OCI-LY7 (cell line): ENCODE measurements around the gene ZMAT5. TPM values are rescaled to one million over a fixed set of nuclear protein-coding genes. Genes with fewer than 3 reads are reported as not detected.

Experiments used
- BruUV-seq: library from RNA; stranded (reverse); fragments of 400-500 nt; replicated peaks from 2 replicates; lab custom pipeline; 2021; lab: Mats Ljungman, UMichigan
- CTCF ChIA-PET: fragments of 300-600 bp; sonication (Branson Sonifier 250); formaldehyde crosslinking; loops from one replicate; lab custom pipeline; 2022; ENCODE audit warnings: antibody characterized with exemption; ENCODE audit not compliant: unreplicated experiment; lab: Charles Lee
- POLR2A ChIA-PET: fragments of 300-600 bp; sonication (Branson Sonifier 250); formaldehyde crosslinking; loops from one replicate; lab custom pipeline; 2022; ENCODE audit warnings: antibody characterized with exemption; lab: Charles Lee
- DNase-seq: peaks from one replicate; pipeline ENCODE4 v3.0.0-alpha.2; 2015; ENCODE audit warnings: low spot score
- H2AFZ ChIP-seq: fragments of 200-600 bp; sonication (generic), shearing (Covaris generic); 2 replicates; pipeline ENCODE4 v1.6.1; 2014; ENCODE audit warnings: mild to moderate bottlenecking, antibody characterized with exemption, low read length, moderate library complexity
- H3K27ac ChIP-seq: fragments of 200-600 bp; sonication (generic); 2 replicates; pipeline ENCODE4 v1.5.1; 2014; ENCODE audit warnings: mixed run types, low read depth, mild to moderate bottlenecking, moderate library complexity, low read length, inconsistent platforms; ENCODE audit not compliant: poor library complexity, severe bottlenecking
- H3K36me3 ChIP-seq: fragments of 200-600 bp; sonication (generic); 2 replicates; pipeline ENCODE4 v1.6.1; 2014; ENCODE audit warnings: mild to moderate bottlenecking, antibody characterized with exemption, low read length, moderate library complexity, mixed read lengths; ENCODE audit not compliant: insufficient read depth
- H3K4me1 ChIP-seq: fragments of 200-600 bp; sonication (generic); 2 replicates; pipeline ENCODE4 v1.5.1; 2014; ENCODE audit warnings: mild to moderate bottlenecking, low read length; ENCODE audit not compliant: insufficient read depth, poor library complexity, severe bottlenecking
- H3K4me2 ChIP-seq: fragments of 200-600 bp; sonication (generic); 2 replicates; pipeline ENCODE4 v1.6.1; 2014; ENCODE audit warnings: mild to moderate bottlenecking, low read length
- H3K4me3 ChIP-seq: fragments of 200-600 bp; sonication (generic); 2 replicates; pipeline ENCODE4 v1.5.1; 2014; ENCODE audit warnings: mild to moderate bottlenecking, low read depth, low read length; ENCODE audit not compliant: poor library complexity, severe bottlenecking
- H3K79me2 ChIP-seq: fragments of 200-600 bp; sonication (generic); 2 replicates; pipeline ENCODE4 v1.6.1; 2016; ENCODE audit warnings: low read depth, mild to moderate bottlenecking, low read length, moderate library complexity, mixed read lengths; ENCODE audit not compliant: insufficient read depth
- H3K9me2 ChIP-seq: fragments of 200-600 bp; sonication (generic); 2 replicates; pipeline ENCODE4 v1.6.1; 2016; ENCODE audit warnings: mild to moderate bottlenecking, low read length, mixed read lengths; ENCODE audit not compliant: insufficient read depth
- H3K9me3 ChIP-seq: fragments of 200-600 bp; sonication (generic); 2 replicates; pipeline ENCODE4 v1.6.1; 2014; ENCODE audit warnings: mild to moderate bottlenecking, mixed run types, low read length, mixed read lengths
- H4K20me1 ChIP-seq: fragments of 200-600 bp; sonication (generic); 2 replicates; pipeline ENCODE4 v1.6.1; 2014; ENCODE audit warnings: mild to moderate bottlenecking, antibody characterized with exemption, low read length, moderate library complexity, mixed read lengths; ENCODE audit not compliant: insufficient read depth
- EZH2phosphoT487 ChIP-seq: fragments of 200-600 bp; sonication (generic); IDR thresholded peaks from 2 replicates; pipeline ENCODE4 v1.6.1; 2018; ENCODE audit warnings: low read depth, borderline replicate concordance, mild to moderate bottlenecking, mixed run types, antibody characterized with exemption, low read length, moderate library complexity, mixed read lengths
- intact Hi-C: fragments of 100-400 bp; cut with micrococcal nuclease; formaldehyde crosslinking; loops from one replicate; pipeline ENCODE4 v1.10.0; 2022; ENCODE audit not compliant: unreplicated experiment
- total RNA-seq, 2 experiments: library from RNA; depleted of rRNA in 1 of 2; stranded (reverse); fragments of >200 nt in 1 of 2; shearing (Covaris generic) in 1 of 2; gene quantifications; 2 replicates each; pipeline ENCODE4 v1.2.3, GENCODE V29; 2014 to 2022
- TF ChIP-seq, protein P1 (sequence below): fragments of 200-600 bp; sonication (generic); conservative IDR thresholded peaks from 2 replicates; pipeline ENCODE4 v1.5.1; 2014; ENCODE audit warnings: mild to moderate bottlenecking, antibody characterized with exemption, low read length, moderate library complexity, mixed read lengths

The ZMAT5 gene
- total RNA-seq, 2 experiments from 2014 or later, result 19.1 to 21.2 TPM

DNA sequence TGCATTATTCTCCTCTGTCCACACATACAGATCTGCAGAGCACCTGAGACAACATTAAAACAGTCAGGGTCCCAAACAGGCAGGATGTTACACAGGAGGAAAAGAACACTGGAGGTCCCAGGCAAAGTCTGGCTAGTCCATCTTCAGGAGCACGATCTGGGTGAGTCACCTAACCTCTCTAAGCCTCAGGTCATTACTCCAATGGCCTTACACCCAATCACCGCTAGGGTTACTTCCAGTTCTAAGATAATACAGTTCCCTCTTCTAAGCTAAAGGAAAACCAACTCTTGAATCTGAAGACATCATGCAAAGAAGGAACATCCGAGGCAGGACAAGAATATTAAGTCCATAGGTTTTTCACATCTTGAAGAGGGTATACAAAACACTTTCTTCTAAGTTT lies 46.8 kb upstream of the ZMAT5 start:
- intact Hi-C loops, result no loop called here
- Histone ChIP-seq H3K9me3 (no peaks in the 10 kb centered on the region), H2AFZ (no peak overlapping the region), H3K4me1 (no peaks in the 10 kb centered on the region), H3K4me2 (no peak overlapping the region), H4K20me1 (no peaks in the 10 kb centered on the region), H3K9me2 (no peaks in the 10 kb centered on the region), H3K27ac (no peak overlapping the region), H3K36me3 (peaks cover 83% of the 10 kb centered on the region), H3K4me3 (no peak overlapping the region), H3K79me2 (no peaks in the 10 kb centered on the region)
- BruUV-seq, result no TSS peak
- DNase-seq, result no peak
- CTCF ChIA-PET, result no interaction called here
- POLR2A ChIA-PET, result no interaction called here
- TF ChIP-seq, protein P1, sequence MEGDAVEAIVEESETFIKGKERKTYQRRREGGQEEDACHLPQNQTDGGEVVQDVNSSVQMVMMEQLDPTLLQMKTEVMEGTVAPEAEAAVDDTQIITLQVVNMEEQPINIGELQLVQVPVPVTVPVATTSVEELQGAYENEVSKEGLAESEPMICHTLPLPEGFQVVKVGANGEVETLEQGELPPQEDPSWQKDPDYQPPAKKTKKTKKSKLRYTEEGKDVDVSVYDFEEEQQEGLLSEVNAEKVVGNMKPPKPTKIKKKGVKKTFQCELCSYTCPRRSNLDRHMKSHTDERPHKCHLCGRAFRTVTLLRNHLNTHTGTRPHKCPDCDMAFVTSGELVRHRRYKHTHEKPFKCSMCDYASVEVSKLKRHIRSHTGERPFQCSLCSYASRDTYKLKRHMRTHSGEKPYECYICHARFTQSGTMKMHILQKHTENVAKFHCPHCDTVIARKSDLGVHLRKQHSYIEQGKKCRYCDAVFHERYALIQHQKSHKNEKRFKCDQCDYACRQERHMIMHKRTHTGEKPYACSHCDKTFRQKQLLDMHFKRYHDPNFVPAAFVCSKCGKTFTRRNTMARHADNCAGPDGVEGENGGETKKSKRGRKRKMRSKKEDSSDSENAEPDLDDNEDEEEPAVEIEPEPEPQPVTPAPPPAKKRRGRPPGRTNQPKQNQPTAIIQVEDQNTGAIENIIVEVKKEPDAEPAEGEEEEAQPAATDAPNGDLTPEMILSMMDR, result no peak
- no peak for TF ChIP-seq EZH2phosphoT487

GRCh38 chr22:29813126-29813525 lies 46.3 kb upstream of the ZMAT5 start:
- intact Hi-C loops, result no loop called here
- CTCF ChIA-PET, result no interaction called here

GRCh38 chr22:29811377-29811776 lies 44.6 kb upstream of the ZMAT5 start:
- no peaks in the 10 kb centered on the region for H3K9me2 ChIP-seq
- no peak for TF ChIP-seq EZH2phosphoT487
- TF ChIP-seq, protein P1, result no peak
- ChIA-PET POLR2A (interaction anchor here (0.5 kb wide), 1 partner anchor 1088 kb away, joined by 6 read pairs; no protein-coding TSS in a partner anchor), CTCF (no interaction called here)
- no peak overlapping the region for H2AFZ ChIP-seq
- H3K4me1 ChIP-seq, result no peaks in the 10 kb centered on the region
- no peak for DNase-seq
- H3K79me2 ChIP-seq, result no peaks in the 10 kb centered on the region
- no TSS peak for BruUV-seq
- intact Hi-C loops, result no loop called here
- H4K20me1 ChIP-seq, result no peaks in the 10 kb centered on the region
- no peak overlapping the region for H3K4me3 ChIP-seq
- H3K4me2 ChIP-seq, result no peak overlapping the region
- H3K27ac ChIP-seq, result no peak overlapping the region
- peaks cover 91% of the 10 kb centered on the region for H3K36me3 ChIP-seq
- no peaks in the 10 kb centered on the region for H3K9me3 ChIP-seq

More at GRCh38 chr22:29813126-29813525, 46.3 kb upstream of the ZMAT5 start:
- no peaks in the 10 kb centered on the region for H3K9me3 ChIP-seq
- H3K79me2 ChIP-seq, result no peaks in the 10 kb centered on the region
- POLR2A ChIA-PET, result no interaction called here
- H3K27ac ChIP-seq, result no peak overlapping the region
- no peak overlapping the region for H3K4me2 ChIP-seq
- H4K20me1 ChIP-seq, result no peaks in the 10 kb centered on the region
- H2AFZ ChIP-seq, result no peak overlapping the region
- no peaks in the 10 kb centered on the region for H3K9me2 ChIP-seq
- no peaks in the 10 kb centered on the region for H3K4me1 ChIP-seq
- no peak for DNase-seq
- H3K4me3 ChIP-seq, result no peak overlapping the region
- TF ChIP-seq, protein P1, result no peak
- no peak for TF ChIP-seq EZH2phosphoT487
- no TSS peak for BruUV-seq
- peaks cover 87% of the 10 kb centered on the region for H3K36me3 ChIP-seq
